ENCODE results near the gene COLQ. TPM values are rescaled to one million over a fixed set of nuclear protein-coding genes. Genes with fewer than 3 reads are reported as not detected.

Gene COLQ
- total RNA-seq, 1 donor from 2014 or later: under 0.01 TPM

DNA sequence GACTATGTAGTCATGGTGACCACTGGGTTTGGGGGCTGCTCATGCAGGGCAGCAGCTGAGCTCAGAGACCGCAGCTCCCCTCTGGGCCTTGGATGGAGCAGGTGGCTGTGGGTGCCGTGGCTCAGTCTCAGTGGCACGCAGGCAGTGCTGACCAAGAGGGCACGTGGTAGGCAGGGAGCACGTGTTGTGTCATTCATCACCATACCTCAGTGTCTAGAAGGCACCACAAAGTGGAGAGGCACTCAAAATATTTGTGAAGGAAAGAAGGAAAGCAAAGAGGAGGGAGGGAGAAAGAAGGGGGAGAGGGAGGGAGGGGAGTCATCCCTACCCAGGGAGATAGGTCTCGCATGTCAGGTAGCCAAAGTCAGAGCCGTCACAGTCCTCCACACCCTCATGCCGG lies 68.0 kb downstream of the COLQ start:
- H3K4me3 ChIP-seq (ENCODE audit: low read depth, low read length): no peak overlapping the region
- H3K27me3 ChIP-seq (ENCODE audit: control insufficient read depth, insufficient read depth, low read length): no peaks in the 10 kb centered on the region
- FAIRE-seq (no peak), DNase-seq (ENCODE audit: low read depth) (no peak)
- H3K36me3 ChIP-seq (ENCODE audit: control insufficient read depth, insufficient read depth, low read length): no peaks in the 10 kb centered on the region
- TF ChIP-seq, protein P1, sequence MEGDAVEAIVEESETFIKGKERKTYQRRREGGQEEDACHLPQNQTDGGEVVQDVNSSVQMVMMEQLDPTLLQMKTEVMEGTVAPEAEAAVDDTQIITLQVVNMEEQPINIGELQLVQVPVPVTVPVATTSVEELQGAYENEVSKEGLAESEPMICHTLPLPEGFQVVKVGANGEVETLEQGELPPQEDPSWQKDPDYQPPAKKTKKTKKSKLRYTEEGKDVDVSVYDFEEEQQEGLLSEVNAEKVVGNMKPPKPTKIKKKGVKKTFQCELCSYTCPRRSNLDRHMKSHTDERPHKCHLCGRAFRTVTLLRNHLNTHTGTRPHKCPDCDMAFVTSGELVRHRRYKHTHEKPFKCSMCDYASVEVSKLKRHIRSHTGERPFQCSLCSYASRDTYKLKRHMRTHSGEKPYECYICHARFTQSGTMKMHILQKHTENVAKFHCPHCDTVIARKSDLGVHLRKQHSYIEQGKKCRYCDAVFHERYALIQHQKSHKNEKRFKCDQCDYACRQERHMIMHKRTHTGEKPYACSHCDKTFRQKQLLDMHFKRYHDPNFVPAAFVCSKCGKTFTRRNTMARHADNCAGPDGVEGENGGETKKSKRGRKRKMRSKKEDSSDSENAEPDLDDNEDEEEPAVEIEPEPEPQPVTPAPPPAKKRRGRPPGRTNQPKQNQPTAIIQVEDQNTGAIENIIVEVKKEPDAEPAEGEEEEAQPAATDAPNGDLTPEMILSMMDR (IDR thresholded peaks at IDR 0.05; ENCODE audit: insufficient read depth, low read length, severe bottlenecking): no peak

DNA sequence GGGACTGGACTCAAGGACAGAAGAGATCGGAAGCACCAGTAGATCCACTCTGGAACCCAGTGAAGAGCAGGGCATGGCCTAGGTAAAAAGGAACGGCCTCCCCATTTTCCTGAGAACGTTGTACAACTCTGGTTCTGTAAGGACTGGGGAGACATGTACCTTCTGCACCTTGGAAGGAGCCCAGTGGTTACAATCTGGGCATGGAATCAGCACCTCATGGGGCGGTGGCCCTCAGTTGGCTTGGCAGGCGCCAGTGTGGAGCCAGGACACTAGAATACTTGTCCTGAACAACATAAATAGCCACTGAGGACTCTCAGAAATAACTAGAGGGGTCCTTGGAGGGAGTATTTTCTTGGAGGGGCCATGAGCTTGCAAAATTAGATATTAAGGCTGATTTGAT lies 68.5 kb downstream of the COLQ start:
- H3K4me3 ChIP-seq (ENCODE audit: low read depth, low read length): no peak overlapping the region
- FAIRE-seq (no peak), DNase-seq (ENCODE audit: low read depth) (no peak)
- TF ChIP-seq, protein P1 (IDR thresholded peaks at IDR 0.05; ENCODE audit: insufficient read depth, low read length, severe bottlenecking): no peak
- H3K27me3 ChIP-seq (ENCODE audit: control insufficient read depth, insufficient read depth, low read length): no peaks in the 10 kb centered on the region
- H3K36me3 ChIP-seq (ENCODE audit: control insufficient read depth, insufficient read depth, low read length): no peaks in the 10 kb centered on the region

DNA sequence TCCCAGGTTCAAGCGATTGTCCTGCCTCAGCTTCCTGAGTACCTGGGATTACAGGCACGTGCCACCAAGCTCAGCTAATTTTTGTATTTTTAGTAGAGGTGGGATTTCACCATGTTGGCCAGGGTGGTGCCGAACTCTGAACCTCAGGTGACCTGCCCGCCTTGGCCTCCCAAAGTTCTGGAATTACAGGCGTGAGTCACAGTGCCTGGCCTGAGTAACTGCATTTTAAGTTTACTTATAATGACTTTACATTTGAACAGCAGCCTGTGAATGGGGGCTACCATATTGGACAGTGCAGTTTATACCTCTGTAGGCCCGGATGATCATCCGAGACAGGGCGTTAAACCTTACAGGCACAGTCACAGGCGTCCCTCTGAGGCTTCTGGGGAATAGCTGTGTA lies 69.3 kb downstream of the COLQ start:
- DNase-seq (ENCODE audit: low read depth) (no peak), FAIRE-seq (no peak)
- TF ChIP-seq, protein P1 (IDR thresholded peaks at IDR 0.05; ENCODE audit: insufficient read depth, low read length, severe bottlenecking): no peak

DNA sequence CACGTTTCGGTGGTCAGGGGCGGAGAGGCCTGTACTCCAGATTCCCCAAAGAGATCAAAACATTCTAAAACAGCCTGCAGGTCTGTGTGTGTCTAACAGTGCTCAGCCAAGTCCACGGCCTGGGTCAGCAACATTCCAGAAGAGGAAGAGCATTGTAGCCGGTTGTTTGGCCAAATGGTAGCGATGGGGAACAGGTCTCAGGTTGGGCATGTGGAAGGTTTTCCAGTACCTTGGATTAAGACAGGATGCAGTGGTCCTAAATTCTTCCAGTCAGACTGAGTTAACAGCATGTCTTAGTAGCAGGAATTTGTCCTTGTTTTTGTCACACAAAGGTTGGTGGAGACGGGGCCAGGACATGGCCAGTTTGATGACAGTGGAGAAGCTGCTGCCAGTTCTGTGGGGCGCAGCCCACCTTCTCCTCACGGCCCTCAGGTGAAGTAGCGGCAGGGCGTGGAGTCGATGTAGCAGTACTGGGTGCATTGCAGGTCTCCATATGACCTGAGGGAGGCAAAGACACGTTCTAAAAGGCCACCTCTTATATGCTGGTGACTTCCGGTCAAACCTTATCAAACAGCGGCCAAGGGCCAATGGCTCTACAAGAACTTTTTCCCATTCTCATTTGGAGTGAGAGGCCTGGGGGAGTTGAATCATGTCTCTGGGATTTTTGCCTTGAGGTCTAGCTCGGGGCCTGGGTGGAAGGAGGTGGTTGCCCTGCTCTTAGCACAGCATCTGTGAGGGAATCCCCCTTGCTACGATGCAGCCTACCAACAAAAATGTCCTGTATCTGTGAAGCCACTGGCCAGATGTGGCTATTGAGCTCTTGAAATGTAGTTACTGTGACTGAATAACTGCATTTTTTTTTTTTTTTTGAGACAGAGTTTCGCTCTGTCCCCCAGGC lies 70.0 kb downstream of the COLQ start:
- H3K4me3 ChIP-seq (ENCODE audit: low read depth, low read length): no peak overlapping the region
- FAIRE-seq: no peak
- DNase-seq (ENCODE audit: low read depth): no peak
- TF ChIP-seq, protein P1 (IDR thresholded peaks at IDR 0.05; ENCODE audit: insufficient read depth, low read length, severe bottlenecking): no peak
- no peaks in the 10 kb centered on the region for H3K36me3 ChIP-seq (ENCODE audit: control insufficient read depth, insufficient read depth, low read length)
- H3K27me3 ChIP-seq (ENCODE audit: control insufficient read depth, insufficient read depth, low read length): no peaks in the 10 kb centered on the region

More for the DNA sequence above, 69.3 kb downstream of the COLQ start:
- Histone ChIP-seq H3K27me3 (ENCODE audit: control insufficient read depth, insufficient read depth, low read length) (no peaks in the 10 kb centered on the region), H3K4me3 (ENCODE audit: low read depth, low read length) (no peak overlapping the region), H3K36me3 (ENCODE audit: control insufficient read depth, insufficient read depth, low read length) (no peaks in the 10 kb centered on the region)

DNA sequence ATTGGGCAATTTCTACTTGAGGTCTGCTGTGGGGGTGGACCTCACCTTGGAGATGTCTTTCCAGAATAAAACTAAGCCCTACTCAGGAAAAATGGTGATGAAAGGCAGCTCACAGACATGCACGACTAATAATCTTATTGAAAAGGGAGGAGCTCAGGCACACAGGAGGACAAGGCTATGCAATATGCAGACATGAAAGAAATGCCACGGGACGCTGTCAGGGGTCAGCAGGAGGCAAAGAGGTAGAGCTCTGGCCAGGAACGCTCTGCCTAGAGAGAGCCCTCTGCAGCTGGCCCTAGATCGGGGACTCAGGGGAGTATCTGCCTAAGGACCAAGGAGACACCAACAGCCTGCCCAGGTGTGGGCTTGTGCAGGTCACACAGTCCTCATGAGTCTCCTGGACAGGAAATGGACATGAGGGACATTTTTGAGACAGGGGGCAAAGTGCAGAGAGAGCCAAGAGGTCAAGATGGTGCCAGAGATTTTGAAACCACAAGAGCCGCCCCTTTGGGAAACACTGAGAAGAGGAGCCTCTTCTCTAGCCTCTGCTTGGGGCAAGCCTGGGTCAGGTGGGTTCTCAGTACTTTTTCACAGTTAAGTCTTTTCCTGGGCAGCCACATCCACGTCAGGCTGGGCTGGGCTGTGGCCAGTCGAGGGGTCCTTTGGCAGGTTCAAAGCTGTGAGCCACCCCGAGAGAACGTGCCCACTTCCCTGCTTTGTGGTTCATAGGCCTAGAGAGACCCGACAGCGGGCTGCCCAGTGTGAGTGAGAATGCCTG lies 70.9 kb downstream of the COLQ start:
- FAIRE-seq (no peak), DNase-seq (ENCODE audit: low read depth) (no peak)
- TF ChIP-seq, protein P1 (IDR thresholded peaks at IDR 0.05; ENCODE audit: insufficient read depth, low read length, severe bottlenecking): no peak
- Histone ChIP-seq H3K36me3 (ENCODE audit: control insufficient read depth, insufficient read depth, low read length) (no peaks in the 10 kb centered on the region), H3K27me3 (ENCODE audit: control insufficient read depth, insufficient read depth, low read length) (no peaks in the 10 kb centered on the region), H3K4me3 (ENCODE audit: low read depth, low read length) (no peak overlapping the region)

Data from bronchial epithelial cell (primary cell).